H1 (cell line): ENCODE results near the gene GAK. TPM values are rescaled to one million over a fixed set of nuclear protein-coding genes. Genes with fewer than 3 reads are reported as not detected.
A peak's percentile ranks its signal among the peaks of the same experiment; 100 is the strongest.

ENCODE experiments used
- CTCF ChIA-PET: fragments of 300-600 bp; sonication (Branson Sonifier 250); formaldehyde crosslinking; loops from one replicate; lab custom pipeline; 2021; ENCODE audit not compliant: partially characterized antibody; lab: Charles Lee
- POLR2A ChIA-PET: fragments of 300-600 bp; sonication (Branson Sonifier 250); formaldehyde crosslinking; loops from one replicate; lab custom pipeline; 2021; ENCODE audit warnings: inconsistent platforms; ENCODE audit not compliant: partially characterized antibody; lab: Charles Lee
- DNase-seq, 2 experiments: peaks; one replicate each; pipeline versions ENCODE4 v3.0.0 to v3.0.0-alpha.2; 2010 to 2022; ENCODE audit warnings: low spot score in 2 of 2, low read depth in 1 of 2, mixed read lengths in 1 of 2
- FAIRE-seq: peaks from 2 replicates; lab custom pipeline; 2011; peaks lifted over from hg19 to GRCh38; lab: Jason Lieb, UNC
- H2AFZ ChIP-seq: 2 replicates; pipeline ENCODE4 v1.8.1; 2012; ENCODE audit warnings: low read length, inconsistent platforms
- H2AK5ac ChIP-seq: 2 replicates; pipeline ENCODE4 v1.6.1; 2013; ENCODE audit warnings: low read depth, low read length
- H2BK120ac ChIP-seq: replicated peaks from 2 replicates; pipeline ENCODE3; 2013; ENCODE audit warnings: low read depth, low read length, inconsistent platforms
- H2BK12ac ChIP-seq: 2 replicates; pipeline ENCODE4 v1.6.1; 2013; ENCODE audit warnings: low read depth, low read length
- H2BK15ac ChIP-seq: 2 replicates; pipeline ENCODE4 v1.6.1; 2013; ENCODE audit warnings: low read length
- H2BK20ac ChIP-seq: 2 replicates; pipeline ENCODE4 v1.6.1; 2013; ENCODE audit warnings: low read length
- H2BK5ac ChIP-seq: 2 replicates; pipeline ENCODE4 v1.6.1; 2013; ENCODE audit warnings: low read depth, low read length
- H3K14ac ChIP-seq: 2 replicates; pipeline ENCODE4 v1.6.1; 2013; ENCODE audit warnings: inconsistent platforms; ENCODE audit not compliant: insufficient read length
- H3K18ac ChIP-seq: 2 replicates; pipeline ENCODE4 v1.6.1; 2013; ENCODE audit warnings: low read length; ENCODE audit errors: extremely low read depth
- H3K23ac ChIP-seq: 2 replicates; pipeline ENCODE4 v1.6.1; 2013; ENCODE audit warnings: inconsistent platforms; ENCODE audit not compliant: insufficient read length
- H3K23me2 ChIP-seq: 2 replicates; pipeline ENCODE4 v1.6.1; 2013; ENCODE audit warnings: low read depth, low read length
- H3K27ac ChIP-seq: 2 replicates; pipeline ENCODE4 v1.6.1; 2011; ENCODE audit warnings: low read depth, low read length, inconsistent platforms
- H3K27me3 ChIP-seq, 4 experiments: replicated peaks in 1 of 4; 1 replicate in 1 of 4; 2 replicates in 3 of 4; pipeline versions ENCODE4 v1.6.1 to v1.8.1; 2011 to 2013; ENCODE audit warnings: low read length in 3 of 4, mild to moderate bottlenecking in 3 of 4, inconsistent platforms in 2 of 4, mixed read lengths in 2 of 4, moderate library complexity in 1 of 4; ENCODE audit not compliant: control insufficient read depth in 3 of 4, insufficient read depth in 3 of 4; ENCODE audit errors: extremely low read depth in 1 of 4
- H3K36me3 ChIP-seq, 4 experiments: 2 replicates each; pipeline versions ENCODE4 v1.6.1 to v1.8.1; 2011 to 2013; ENCODE audit warnings: mild to moderate bottlenecking in 4 of 4, low read length in 3 of 4, moderate library complexity in 2 of 4, control low read depth in 1 of 4, inconsistent platforms in 1 of 4; ENCODE audit not compliant: insufficient read depth in 4 of 4, control insufficient read depth in 2 of 4
- H3K4ac ChIP-seq: replicated peaks from 2 replicates; pipeline ENCODE3; 2013; ENCODE audit warnings: low read length, low read depth, mixed read lengths, inconsistent platforms; ENCODE audit not compliant: insufficient read length
- H3K4me1 ChIP-seq, 4 experiments: replicated peaks in 1 of 4; 1 replicate in 1 of 4; 2 replicates in 3 of 4; pipeline versions ENCODE4 v1.6.1 to v1.8.1; 2011 to 2013; ENCODE audit warnings: low read length in 3 of 4, inconsistent platforms in 2 of 4, mixed read lengths in 1 of 4; ENCODE audit not compliant: insufficient read depth in 4 of 4, control insufficient read depth in 3 of 4
- H3K4me2 ChIP-seq, 2 experiments: 2 replicates each; pipeline versions ENCODE4 v1.6.1 to v1.8.1; 2011 to 2013; ENCODE audit warnings: low read depth in 2 of 2, low read length in 2 of 2, control low read depth in 1 of 2, inconsistent platforms in 1 of 2, mild to moderate bottlenecking in 1 of 2; ENCODE audit not compliant: insufficient read depth in 1 of 2
- H3K4me3 ChIP-seq, 4 experiments: fragments of 200-600, 300-600 bp in 1 of 4; sonication (generic), shearing (Covaris generic), sonication (Bioruptor Twin) in 1 of 4; 2 replicates each; pipeline versions ENCODE4 v1.5.1 to v1.8.1; 2011 to 2016; ENCODE audit warnings: low read length in 4 of 4, low read depth in 3 of 4, control low read depth in 2 of 4, inconsistent platforms in 2 of 4, mild to moderate bottlenecking in 2 of 4, mixed read lengths in 1 of 4, moderate library complexity in 1 of 4; ENCODE audit not compliant: insufficient read depth in 2 of 4; ENCODE audit errors: extremely low read depth in 1 of 4
- H3K56ac ChIP-seq: replicated peaks from 2 replicates; pipeline ENCODE3; 2013; ENCODE audit warnings: low read depth, mild to moderate bottlenecking, mixed read lengths, low read length, inconsistent platforms; ENCODE audit not compliant: insufficient read length
- H3K79me1 ChIP-seq: 2 replicates; pipeline ENCODE4 v1.6.1; 2013; ENCODE audit warnings: low read depth, low read length, control low read depth
- H3K79me2 ChIP-seq, 2 experiments: 2 replicates each; pipeline versions ENCODE4 v1.6.1 to v1.8.1; 2012 to 2013; ENCODE audit warnings: low read length in 2 of 2, mild to moderate bottlenecking in 2 of 2, inconsistent platforms in 1 of 2; ENCODE audit not compliant: insufficient read depth in 2 of 2, control insufficient read depth in 1 of 2
- H3K9ac ChIP-seq, 4 experiments: replicated peaks in 1 of 4; 1 replicate in 1 of 4; 2 replicates in 3 of 4; pipeline versions ENCODE4 v1.6.1 to v1.8.1; 2011 to 2013; ENCODE audit warnings: low read depth in 3 of 4, low read length in 3 of 4, control low read depth in 2 of 4, mild to moderate bottlenecking in 2 of 4, moderate library complexity in 2 of 4, inconsistent platforms in 1 of 4; ENCODE audit errors: extremely low read depth in 1 of 4
- H3K9me3 ChIP-seq, 2 experiments: 2 replicates each; pipeline versions ENCODE4 v1.6.1 to v1.8.1; 2012 to 2013; ENCODE audit warnings: mild to moderate bottlenecking in 2 of 2, moderate library complexity in 2 of 2, control low read depth in 1 of 2, inconsistent platforms in 1 of 2, low read depth in 1 of 2, low read length in 1 of 2, mixed read lengths in 1 of 2; ENCODE audit not compliant: insufficient read depth in 2 of 2
- H4K20me1 ChIP-seq, 2 experiments: replicated peaks in 1 of 2; 2 replicates each; pipeline versions ENCODE3 to v1.8.1; 2011 to 2013; ENCODE audit warnings: inconsistent platforms in 2 of 2, low read length in 2 of 2, mild to moderate bottlenecking in 1 of 2; ENCODE audit not compliant: insufficient read depth in 2 of 2, control insufficient read depth in 1 of 2
- H4K5ac ChIP-seq: 2 replicates; pipeline ENCODE4 v1.6.1; 2013; ENCODE audit warnings: low read length, low read depth, mixed read lengths, inconsistent platforms; ENCODE audit not compliant: insufficient read length
- H4K8ac ChIP-seq: 2 replicates; pipeline ENCODE4 v1.8.0; 2013; ENCODE audit warnings: mild to moderate bottlenecking, moderate library complexity, low read length, inconsistent platforms; ENCODE audit not compliant: insufficient read depth; ENCODE audit errors: extremely low read depth
- H4K91ac ChIP-seq: replicated peaks from 2 replicates; pipeline ENCODE3; 2013; ENCODE audit warnings: low read length, mixed read lengths, inconsistent platforms; ENCODE audit not compliant: insufficient read length
- WGBS, 2 experiments: shearing (Covaris generic) in 1 of 2; methylation state at CpG; one replicate each; pipeline versions ENCODE4 v1.1.6 to v1.1.7; 2013 to 2015; ENCODE audit warnings: low lambda C conversion rate in 2 of 2, mixed read lengths in 2 of 2, inconsistent platforms in 1 of 2, low coverage in 1 of 2, missing lambda C conversion rate in 1 of 2; ENCODE audit not compliant: insufficient replicate concordance in 2 of 2, insufficient coverage in 1 of 2, insufficient read length in 1 of 2; ENCODE audit errors: extremely low coverage in 1 of 2, missing lambda C conversion rate in 1 of 2; 5-methylcytosine and 5-hydroxymethylcytosine counted together
- polyA plus RNA-seq, 7 experiments: library from polyadenylated mRNA; depleted of rRNA in 3 of 7; stranded (reverse) in 5 of 7; unstranded in 2 of 7; fragments of >200 nt in 5 of 7; fragments of 200-250 nt in 2 of 7; gene quantifications; 1 replicate in 5 of 7; 2 replicates in 1 of 7; 4 replicates in 1 of 7; pipeline versions ENCODE4 v1.2.1 to v1.2.3, GENCODE V29; 2011 to 2013; ENCODE audit warnings: missing spikeins in 2 of 7, mixed read lengths in 2 of 7
- total RNA-seq: library from RNA; stranded (reverse); fragmentation: NEBNext Ultra II Directional; extraction: Animal tissue kit (Norgen Biotek cat#: 25700); gene quantifications from 2 replicates; pipeline ENCODE4 v1.2.1, GENCODE V29; 2021

The GAK gene
- total and polyA plus RNA-seq, 2 of the 8 experiments (the other 6 are each of a cell fraction or from before 2014, with no cell fraction given), result 31.5 to 70.8 TPM

DNA sequence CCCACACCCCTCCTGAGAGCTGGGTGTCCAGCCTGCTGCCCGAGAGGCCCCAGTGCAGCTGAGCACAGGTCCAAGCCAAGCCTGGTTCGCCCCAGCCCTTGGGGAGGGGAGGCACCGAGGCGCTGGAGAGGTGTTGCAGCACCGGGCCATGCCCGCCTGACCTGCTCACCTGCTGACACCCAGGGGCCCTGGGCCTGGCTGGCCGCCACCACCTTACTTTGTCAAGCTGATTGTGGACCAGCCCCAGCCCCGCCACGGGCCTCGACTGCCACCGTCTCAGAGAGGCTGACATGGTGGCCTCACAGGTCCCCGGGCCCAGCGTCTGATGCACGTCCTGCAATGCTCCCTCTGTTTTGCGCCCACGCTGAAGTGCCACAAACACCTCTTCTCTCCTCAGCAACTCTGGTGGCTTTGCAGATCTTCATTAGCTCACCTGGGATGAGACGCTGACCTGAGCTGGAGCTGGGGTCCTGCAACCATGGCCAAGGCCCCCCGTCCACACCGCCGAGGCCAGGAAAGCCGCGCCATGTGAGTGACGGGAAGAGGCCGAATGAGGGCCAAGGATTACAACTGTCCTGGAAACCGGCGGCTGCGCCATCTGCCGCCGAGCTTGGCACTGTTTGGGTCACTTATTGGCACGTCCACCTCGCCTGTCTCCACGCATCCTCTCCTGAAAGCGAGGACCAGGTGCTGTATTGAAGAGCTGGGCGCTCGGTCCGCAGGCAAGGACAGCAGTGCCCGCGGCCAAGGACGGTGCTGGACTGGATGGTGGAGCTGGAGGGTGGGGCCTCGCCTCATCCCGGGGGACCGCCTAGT is 113.8 kb downstream of the GAK start:
- Histone ChIP-seq H3K23me2 (no peaks in the 10 kb centered on the region), H3K4me2 (no peak overlapping the region), H3K9me3 (no peaks in the 10 kb centered on the region), H2BK120ac (no peak overlapping the region), H2BK15ac (no peak overlapping the region), H3K79me2 (no peaks in the 10 kb centered on the region), H2AK5ac (no peak overlapping the region), H3K27me3 (peaks cover 5 to 72% (median 45%) of the 10 kb centered on the region in 4 experiments), H4K91ac (no peak overlapping the region), H3K4me3 (no peak overlapping the region), H2BK5ac (no peak overlapping the region), H3K9ac (no peak overlapping the region), H2AFZ (no peak overlapping the region), H4K8ac (peak overlapping the region; percentile 51; the same call in 1 of the 2 replicates), H2BK12ac (no peak overlapping the region), H2BK20ac (no peak overlapping the region), H3K4ac (no peak overlapping the region), H3K27ac (no peak overlapping the region), H3K79me1 (no peaks in the 10 kb centered on the region), H3K4me1 (no peaks in the 10 kb centered on the region), H4K5ac (no peak overlapping the region), H3K36me3 (no peaks in the 10 kb centered on the region), H3K23ac (no peak overlapping the region), H3K18ac (no peak overlapping the region), H4K20me1 (peaks cover 2 to 6% of the 10 kb centered on the region in 2 experiments), H3K14ac (no peak overlapping the region), H3K56ac (no peak overlapping the region)
- DNase-seq (no peak), FAIRE-seq (no peak)
- POLR2A ChIA-PET, result no interaction called here
- WGBS, 2 experiments, result 87% methylated on average over 35 of the region's 42 CpGs; no CpG with 5 or more reads in 1 of the 2 experiments
- CTCF ChIA-PET, result interaction anchor here (0.8 to 1.4 kb wide), 4 partner anchors 12 to 76 kb away, joined by 3 to 4 read pairs (median 3); no protein-coding TSS in a partner anchor
